Psoas muscle (tissue), 8 donors: Measurements from ENCODE around the gene CLTB. TPM values are rescaled to one million over a fixed set of nuclear protein-coding genes. Genes with fewer than 3 reads are reported as not detected.

Experiments used
- ATAC-seq, 4 donors: fragments of 200-7000 bp; cut with Tn5 transposase; one replicate each; pipeline ENCODE4 v1.9.1; 2020; ENCODE audit warnings: moderate library complexity in 3 of 4, mild to moderate bottlenecking in 2 of 4
- DNase-seq, 2 donors: peaks; one replicate each; pipeline ENCODE4 v3.0.0-alpha.2; 2020
- H3K27ac ChIP-seq: fragments of 200-600 bp; one replicate; pipeline ENCODE4 v1.8.0; 2022
- H3K27me3 ChIP-seq, 3 donors: fragments of 200-600 bp in 1 of 3; one replicate each; pipeline versions ENCODE4 v1.6.1 to v1.8.0; 2013 to 2022; ENCODE audit warnings: low read length in 2 of 3, mild to moderate bottlenecking in 2 of 3, moderate library complexity in 1 of 3; ENCODE audit not compliant: insufficient read depth in 3 of 3
- H3K36me3 ChIP-seq, 2 donors: fragments of 200-600 bp in 1 of 2; one replicate each; pipeline versions ENCODE4 v1.6.1 to v1.8.0; 2013 to 2022; ENCODE audit warnings: low read depth in 1 of 2, mild to moderate bottlenecking in 1 of 2, moderate library complexity in 1 of 2; ENCODE audit not compliant: insufficient read depth in 1 of 2
- H3K4me1 ChIP-seq: fragments of 200-600 bp; one replicate; pipeline ENCODE4 v1.8.0; 2022
- H3K4me3 ChIP-seq: fragments of 200-600 bp; one replicate; pipeline ENCODE4 v1.8.0; 2022; ENCODE audit warnings: mild to moderate bottlenecking
- H3K9me3 ChIP-seq: fragments of 200-600 bp; one replicate; pipeline ENCODE4 v1.8.0; 2022
- CTCF ChIP-seq: fragments of 200-600 bp; IDR thresholded peaks from one replicate; pipeline ENCODE4 v1.8.0; 2022; ENCODE audit warnings: antibody characterized with exemption
- WGBS, 3 donors: extraction: QIAGEN DNeasy Blood & Tissue Kit; methylation state at CpG; one replicate each; pipeline versions ENCODE4 v1.1.6 to v1.1.7; 2013; 5-methylcytosine and 5-hydroxymethylcytosine counted together
- intact Hi-C, 2 donors: fragments of 100-400 bp; cut with DNase I; formaldehyde crosslinking; loops; one replicate each; pipeline versions ENCODE4 v1.11.0 to v1.14.2; 2022
- polyA plus RNA-seq, 3 donors: library from polyadenylated mRNA; stranded (reverse); fragments of 200-250 nt; gene quantifications; one replicate each; pipeline ENCODE4 v1.2.3, GENCODE V29; 2013
- total RNA-seq, 4 donors: library from RNA; stranded (reverse); fragmentation: NEBNext Ultra II Directional in 2 of 4; extraction: Animal tissue kit (Norgen Biotek cat#: 25700) in 2 of 4; gene quantifications; one replicate each; pipeline versions ENCODE4 v1.2.1 to v1.2.4, GENCODE V29; 2021 to 2023
- donor health status: healthy with polysubstance abuse.
- donor health status: DM: no; HTN: no; CAD: no; lungs with moderate emphysema.
- donor health status: Bipolar disorder and iron deficiency.
- donor health status: healthy.
- donor health status: DM: yes; HTN: yes; CAD: no.
- donor health status: DM: no; HTN: no; CAD: no.
- donor health status: DM: no; HTN: no; CAD: no.
- donor health status: DM: yes; HTN: yes; CAD: no.

The CLTB gene
- total and polyA plus RNA-seq, 7 donors: 162 to 413 (median 223) TPM

GRCh38 chr5:176400382-176401156 is 15.8 kb downstream of the CLTB start:
- DNase-seq: no peak
- H3K27me3 ChIP-seq: no peaks in the 10 kb centered on the region
- H3K4me1 ChIP-seq: no peaks in the 10 kb centered on the region
- H3K36me3 ChIP-seq: peaks cover 4 to 76% of the 10 kb centered on the region in 2 donors
- H3K9me3 ChIP-seq: no peaks in the 10 kb centered on the region
- no peak for ATAC-seq
- no peak overlapping the region for H3K27ac ChIP-seq
- no peak for TF ChIP-seq CTCF
- no peak overlapping the region for H3K4me3 ChIP-seq
- intact Hi-C loops: no loop called here
- 70 to 85% (median 77%) methylated on average over 17 of the region's 17 CpGs for WGBS, 3 donors

- no peaks in the 10 kb centered on the region for H3K27me3 ChIP-seq
- TF ChIP-seq CTCF: no peak
- H3K4me3 ChIP-seq: no peak overlapping the region
- H3K9me3 ChIP-seq: no peaks in the 10 kb centered on the region
- DNase-seq (no peak), ATAC-seq (no peak)
- no peak overlapping the region for H3K27ac ChIP-seq
- peaks cover 4 to 73% of the 10 kb centered on the region in 2 donors for H3K36me3 ChIP-seq
- intact Hi-C loops: no loop called here
- 87 to 91% (median 89%) methylated on average over 18 of the region's 18 CpGs for WGBS, 3 donors
- no peaks in the 10 kb centered on the region for H3K4me1 ChIP-seq
These were observed 18.5 kb downstream of the CLTB start for GRCh38 chr5:176397736-176398420.

- H3K27me3 ChIP-seq: no peaks in the 10 kb centered on the region
- peaks cover 4 to 81% of the 10 kb centered on the region in 2 donors for H3K36me3 ChIP-seq
- H3K4me3 ChIP-seq: no peak overlapping the region
- H3K9me3 ChIP-seq: no peaks in the 10 kb centered on the region
- 40 to 53% (median 42%) methylated on average over 6 of the region's 6 CpGs for WGBS, 3 donors
- DNase-seq (no peak), ATAC-seq (peak in 2 of 4 donors; percentile 21 to 29)
- TF ChIP-seq CTCF: no peak
- H3K4me1 ChIP-seq: no peaks in the 10 kb centered on the region
- H3K27ac ChIP-seq: no peak overlapping the region
- intact Hi-C loops: no loop called here
These were observed 20.0 kb downstream of the CLTB start for GRCh38 chr5:176396330-176396729.

- ATAC-seq (no peak), DNase-seq (no peak)
- Histone ChIP-seq H3K36me3 (peaks cover 0 to 87% of the 10 kb centered on the region in 2 donors), H3K4me1 (peaks cover 2% of the 10 kb centered on the region), H3K27ac (no peak overlapping the region), H3K4me3 (no peak overlapping the region), H3K27me3 (peaks cover 0 to 1% (median 0%) of the 10 kb centered on the region in 3 donors), H3K9me3 (no peaks in the 10 kb centered on the region)
- TF ChIP-seq CTCF: no peak
- WGBS, 3 donors: 76 to 90% (median 81%) methylated on average over 11 of the region's 11 CpGs
- intact Hi-C loops: no loop called here
These were observed 21.3 kb downstream of the CLTB start for GRCh38 chr5:176394881-176395675.
